Adrenal gland (tissue), 5 donors: ENCODE data around the gene EPHA10.

Source experiments
- POLR2A ChIP-seq, 2 donors: fragments of 450-650 bp; IDR thresholded peaks; one replicate each; pipeline ENCODE4 v1.6.1; 2017; ENCODE audit warnings: antibody characterized with exemption in 2 of 2, mild to moderate bottlenecking in 2 of 2, moderate library complexity in 1 of 2
- TF ChIP-seq, protein P1 (sequence below), 6 experiments: fragments of 450-650 bp in 4 of 6; fragments of 200-600 bp in 2 of 6; sonication (generic) in 1 of 6; IDR thresholded peaks; 1 replicate in 5 of 6; 2 replicates in 1 of 6; pipeline versions ENCODE4 v1.5.1 to v1.8.0; 2016 to 2021; ENCODE audit warnings: antibody characterized with exemption in 6 of 6, mild to moderate bottlenecking in 2 of 6, moderate library complexity in 1 of 6
- donor health status: DM: no; HTN: no; CAD: no.

DNA sequence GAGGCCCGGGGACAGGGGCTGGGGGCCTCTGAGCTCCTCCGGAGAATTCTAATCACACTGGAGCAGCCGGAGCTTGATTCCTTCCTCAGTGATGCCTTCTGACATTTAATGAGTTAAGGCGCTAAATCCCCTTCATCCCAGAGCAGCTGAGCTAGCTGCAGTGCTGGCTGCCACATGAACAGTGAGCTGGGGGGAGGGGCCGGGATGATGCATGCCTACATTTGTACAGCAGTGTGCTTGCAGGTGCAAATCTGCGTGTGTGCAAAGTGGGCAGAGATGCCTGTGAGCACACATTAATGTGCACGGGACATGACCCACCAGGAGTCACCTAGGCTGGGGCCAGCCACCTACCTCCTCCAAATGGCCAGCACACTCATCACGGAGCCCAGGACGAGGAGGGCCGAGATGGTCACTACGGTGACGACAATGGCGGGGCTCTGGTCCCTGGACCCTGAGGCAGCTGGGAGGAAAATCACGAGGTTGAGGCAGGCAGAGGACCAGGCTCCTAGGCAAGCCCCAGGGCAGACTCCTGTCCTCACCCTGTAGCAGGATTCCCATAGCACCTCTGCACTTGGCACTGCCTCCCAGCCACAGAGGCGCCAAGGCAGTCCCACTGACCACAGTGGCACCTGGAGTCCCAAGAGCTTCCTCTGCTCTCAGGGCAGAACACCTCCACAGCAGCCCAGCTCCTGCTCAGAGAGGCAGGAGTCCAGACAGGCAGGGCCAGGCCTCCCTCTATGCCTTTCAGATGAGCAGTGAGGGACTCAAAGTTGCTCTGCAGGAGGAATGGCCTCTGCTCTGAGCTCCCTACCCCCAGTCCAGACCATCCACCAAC, 38.0 kb downstream of the EPHA10 start:
- TF ChIP-seq, protein P1, sequence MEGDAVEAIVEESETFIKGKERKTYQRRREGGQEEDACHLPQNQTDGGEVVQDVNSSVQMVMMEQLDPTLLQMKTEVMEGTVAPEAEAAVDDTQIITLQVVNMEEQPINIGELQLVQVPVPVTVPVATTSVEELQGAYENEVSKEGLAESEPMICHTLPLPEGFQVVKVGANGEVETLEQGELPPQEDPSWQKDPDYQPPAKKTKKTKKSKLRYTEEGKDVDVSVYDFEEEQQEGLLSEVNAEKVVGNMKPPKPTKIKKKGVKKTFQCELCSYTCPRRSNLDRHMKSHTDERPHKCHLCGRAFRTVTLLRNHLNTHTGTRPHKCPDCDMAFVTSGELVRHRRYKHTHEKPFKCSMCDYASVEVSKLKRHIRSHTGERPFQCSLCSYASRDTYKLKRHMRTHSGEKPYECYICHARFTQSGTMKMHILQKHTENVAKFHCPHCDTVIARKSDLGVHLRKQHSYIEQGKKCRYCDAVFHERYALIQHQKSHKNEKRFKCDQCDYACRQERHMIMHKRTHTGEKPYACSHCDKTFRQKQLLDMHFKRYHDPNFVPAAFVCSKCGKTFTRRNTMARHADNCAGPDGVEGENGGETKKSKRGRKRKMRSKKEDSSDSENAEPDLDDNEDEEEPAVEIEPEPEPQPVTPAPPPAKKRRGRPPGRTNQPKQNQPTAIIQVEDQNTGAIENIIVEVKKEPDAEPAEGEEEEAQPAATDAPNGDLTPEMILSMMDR (IDR thresholded peaks at IDR 0.05): no peak
- no peak for TF ChIP-seq POLR2A (IDR thresholded peaks at IDR 0.05)
